HL-60 (cell line): ENCODE results near the gene TMEM171.

Experiments
- DNase-seq, 2 experiments: peaks; one replicate each; pipeline ENCODE4 v3.0.0-alpha.2; 2010 to 2020; ENCODE audit warnings: low read depth in 1 of 2, low spot score in 1 of 2
- H3K27ac ChIP-seq: fragments of 250-450 bp; sonication (Bioruptor Pico); replicated peaks from 2 replicates; pipeline ENCODE4 v1.5.1; 2020; ENCODE audit warnings: mild to moderate bottlenecking, moderate library complexity
- H3K27me3 ChIP-seq: fragments of 250-450 bp; sonication (Bioruptor Pico); 2 replicates; pipeline ENCODE4 v1.5.1; 2021; ENCODE audit warnings: mild to moderate bottlenecking, moderate library complexity; ENCODE audit not compliant: insufficient read depth, poor library complexity, severe bottlenecking
- H3K4me3 ChIP-seq: replicated peaks from 2 replicates; pipeline ENCODE4 v1.5.1; 2011; ENCODE audit warnings: mild to moderate bottlenecking, control low read depth, low read length; ENCODE audit not compliant: insufficient read depth
- GABPA ChIP-seq: IDR thresholded peaks from 2 replicates; pipeline ENCODE4 v1.6.1; 2012; ENCODE audit warnings: low read depth
- POLR2AphosphoS5 ChIP-seq: IDR thresholded peaks from 2 replicates; pipeline ENCODE4 v1.6.1; 2012; ENCODE audit warnings: low read depth
- SPI1 ChIP-seq: IDR thresholded peaks from 2 replicates; pipeline ENCODE4 v1.6.1; 2012; ENCODE audit warnings: low read depth, mild to moderate bottlenecking, borderline replicate concordance
- TF ChIP-seq, protein P1 (sequence below): IDR thresholded peaks from one replicate; pipeline ENCODE4 v1.5.1; 2011; ENCODE audit warnings: low read length, control low read depth, inconsistent platforms; ENCODE audit not compliant: insufficient read depth
- TF ChIP-seq, protein P2 (sequence below): IDR thresholded peaks from 2 replicates; pipeline ENCODE4 v1.6.1; 2012; ENCODE audit warnings: low read depth; ENCODE audit not compliant: insufficient replicate concordance

Gene TMEM171

DNA sequence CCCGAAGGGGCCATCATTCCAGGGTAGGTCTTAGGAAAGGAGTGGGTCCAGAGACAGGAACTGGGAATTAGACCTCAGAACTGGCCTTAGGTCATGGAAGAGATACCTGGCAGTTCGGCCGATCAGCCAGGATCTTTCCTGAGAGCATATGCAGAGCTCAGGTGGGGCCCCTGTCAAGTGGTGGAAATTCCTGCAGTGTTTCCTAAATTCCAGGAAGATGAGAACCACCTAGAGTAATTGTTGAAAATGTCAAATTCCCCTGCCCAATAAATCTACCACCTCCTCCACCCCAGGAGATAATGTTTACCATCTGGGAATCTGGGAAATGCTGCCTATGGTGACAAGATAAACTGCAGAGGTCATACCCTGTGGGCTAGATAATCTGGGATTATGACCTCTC is 14.6 kb downstream of the TMEM171 start:
- no peaks in the 10 kb centered on the region for H3K27me3 ChIP-seq
- no peak for DNase-seq
- no peak for TF ChIP-seq POLR2AphosphoS5
- no peak for TF ChIP-seq SPI1
- TF ChIP-seq, protein P1, sequence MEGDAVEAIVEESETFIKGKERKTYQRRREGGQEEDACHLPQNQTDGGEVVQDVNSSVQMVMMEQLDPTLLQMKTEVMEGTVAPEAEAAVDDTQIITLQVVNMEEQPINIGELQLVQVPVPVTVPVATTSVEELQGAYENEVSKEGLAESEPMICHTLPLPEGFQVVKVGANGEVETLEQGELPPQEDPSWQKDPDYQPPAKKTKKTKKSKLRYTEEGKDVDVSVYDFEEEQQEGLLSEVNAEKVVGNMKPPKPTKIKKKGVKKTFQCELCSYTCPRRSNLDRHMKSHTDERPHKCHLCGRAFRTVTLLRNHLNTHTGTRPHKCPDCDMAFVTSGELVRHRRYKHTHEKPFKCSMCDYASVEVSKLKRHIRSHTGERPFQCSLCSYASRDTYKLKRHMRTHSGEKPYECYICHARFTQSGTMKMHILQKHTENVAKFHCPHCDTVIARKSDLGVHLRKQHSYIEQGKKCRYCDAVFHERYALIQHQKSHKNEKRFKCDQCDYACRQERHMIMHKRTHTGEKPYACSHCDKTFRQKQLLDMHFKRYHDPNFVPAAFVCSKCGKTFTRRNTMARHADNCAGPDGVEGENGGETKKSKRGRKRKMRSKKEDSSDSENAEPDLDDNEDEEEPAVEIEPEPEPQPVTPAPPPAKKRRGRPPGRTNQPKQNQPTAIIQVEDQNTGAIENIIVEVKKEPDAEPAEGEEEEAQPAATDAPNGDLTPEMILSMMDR, result no peak
- TF ChIP-seq GABPA, result no peak
- TF ChIP-seq, protein P2, sequence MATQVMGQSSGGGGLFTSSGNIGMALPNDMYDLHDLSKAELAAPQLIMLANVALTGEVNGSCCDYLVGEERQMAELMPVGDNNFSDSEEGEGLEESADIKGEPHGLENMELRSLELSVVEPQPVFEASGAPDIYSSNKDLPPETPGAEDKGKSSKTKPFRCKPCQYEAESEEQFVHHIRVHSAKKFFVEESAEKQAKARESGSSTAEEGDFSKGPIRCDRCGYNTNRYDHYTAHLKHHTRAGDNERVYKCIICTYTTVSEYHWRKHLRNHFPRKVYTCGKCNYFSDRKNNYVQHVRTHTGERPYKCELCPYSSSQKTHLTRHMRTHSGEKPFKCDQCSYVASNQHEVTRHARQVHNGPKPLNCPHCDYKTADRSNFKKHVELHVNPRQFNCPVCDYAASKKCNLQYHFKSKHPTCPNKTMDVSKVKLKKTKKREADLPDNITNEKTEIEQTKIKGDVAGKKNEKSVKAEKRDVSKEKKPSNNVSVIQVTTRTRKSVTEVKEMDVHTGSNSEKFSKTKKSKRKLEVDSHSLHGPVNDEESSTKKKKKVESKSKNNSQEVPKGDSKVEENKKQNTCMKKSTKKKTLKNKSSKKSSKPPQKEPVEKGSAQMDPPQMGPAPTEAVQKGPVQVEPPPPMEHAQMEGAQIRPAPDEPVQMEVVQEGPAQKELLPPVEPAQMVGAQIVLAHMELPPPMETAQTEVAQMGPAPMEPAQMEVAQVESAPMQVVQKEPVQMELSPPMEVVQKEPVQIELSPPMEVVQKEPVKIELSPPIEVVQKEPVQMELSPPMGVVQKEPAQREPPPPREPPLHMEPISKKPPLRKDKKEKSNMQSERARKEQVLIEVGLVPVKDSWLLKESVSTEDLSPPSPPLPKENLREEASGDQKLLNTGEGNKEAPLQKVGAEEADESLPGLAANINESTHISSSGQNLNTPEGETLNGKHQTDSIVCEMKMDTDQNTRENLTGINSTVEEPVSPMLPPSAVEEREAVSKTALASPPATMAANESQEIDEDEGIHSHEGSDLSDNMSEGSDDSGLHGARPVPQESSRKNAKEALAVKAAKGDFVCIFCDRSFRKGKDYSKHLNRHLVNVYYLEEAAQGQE, result no peak

DNA sequence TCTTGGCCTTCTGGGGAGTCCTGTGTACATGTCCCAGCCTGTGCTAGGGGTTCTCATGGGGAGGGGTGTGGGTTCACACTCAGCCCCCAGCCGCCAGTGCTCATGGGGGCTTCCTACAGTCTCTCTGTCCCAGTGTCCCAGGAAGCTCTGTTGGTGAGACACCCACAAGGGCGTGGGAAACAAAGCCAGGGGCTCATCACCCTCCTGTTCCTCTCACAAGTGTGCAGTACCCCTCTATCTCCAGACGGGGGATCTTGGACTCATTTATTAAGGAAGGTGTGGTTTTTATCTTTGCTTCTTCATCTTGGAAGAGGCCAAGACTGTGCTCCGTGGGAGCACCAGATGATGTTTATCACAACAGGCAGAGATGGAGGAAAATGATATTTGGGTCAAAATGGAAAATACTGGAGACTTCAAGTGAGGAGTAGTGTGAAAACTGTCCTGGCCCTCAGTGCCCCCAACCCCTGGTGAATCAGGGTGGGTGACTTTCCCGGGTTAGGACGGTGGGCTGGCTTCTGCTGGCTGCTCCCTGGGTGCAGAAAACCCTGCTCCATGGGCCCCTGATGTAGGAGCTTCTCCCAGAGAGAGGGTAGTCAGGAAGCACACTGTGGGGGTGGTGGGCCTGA is 15.2 kb downstream of the TMEM171 start:
- no peak for DNase-seq
- H3K4me3 ChIP-seq, result no peak overlapping the region

More for the DNA sequence above, 14.6 kb downstream of the TMEM171 start:
- no peak overlapping the region for H3K4me3 ChIP-seq
- H3K27ac ChIP-seq, result no peak overlapping the region

DNA sequence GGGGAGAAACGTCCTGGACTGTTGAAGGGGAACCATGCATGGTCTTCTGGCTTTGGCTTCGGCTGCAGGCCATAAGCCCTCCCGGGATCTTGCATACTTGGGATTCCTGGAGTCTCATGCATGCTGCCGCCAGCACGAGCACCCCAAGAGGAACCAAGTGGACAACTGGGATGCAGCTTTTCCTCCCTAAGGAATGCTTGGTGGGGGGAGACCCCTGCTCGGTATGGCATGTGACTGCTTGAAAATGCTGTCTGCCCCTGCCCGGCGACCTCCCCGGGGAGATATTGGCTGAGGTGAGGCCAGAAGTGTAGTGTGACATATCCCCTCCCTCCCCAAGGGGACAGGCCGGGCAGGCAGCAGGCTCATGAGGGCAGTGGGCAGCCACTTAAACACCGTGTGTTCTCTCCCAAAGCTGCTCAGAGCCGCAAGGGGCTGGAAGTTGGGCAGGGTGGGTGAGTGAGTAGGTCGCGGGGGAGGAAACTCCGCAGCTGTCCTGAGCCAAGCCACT is 15.7 kb downstream of the TMEM171 start:
- Histone ChIP-seq H3K4me3 (no peak overlapping the region), H3K27ac (no peak overlapping the region), H3K27me3 (no peaks in the 10 kb centered on the region)
- TF ChIP-seq, protein P1, result no peak
- TF ChIP-seq GABPA (no peak), POLR2AphosphoS5 (no peak), SPI1 (no peak)
- TF ChIP-seq, protein P2, result no peak
- no peak for DNase-seq

More for the DNA sequence above, 15.2 kb downstream of the TMEM171 start:
- TF ChIP-seq, protein P1, result no peak
- TF ChIP-seq POLR2AphosphoS5 (no peak), GABPA (no peak), SPI1 (no peak)
- TF ChIP-seq, protein P2, result no peak
- no peaks in the 10 kb centered on the region for H3K27me3 ChIP-seq
- no peak overlapping the region for H3K27ac ChIP-seq
